OCI-LY1 (cell line): ENCODE measurements around the gene CHID1.

Source experiments
- CTCF ChIP-seq: fragments of 200-600 bp; sonication (generic), shearing (Covaris generic); IDR thresholded peaks from 2 replicates; pipeline ENCODE4 v1.5.1; 2017; ENCODE audit warnings: mild to moderate bottlenecking, antibody characterized with exemption, low read length, moderate library complexity, mixed read lengths
- EZH2 ChIP-seq: fragments of 200-600 bp; sonication (generic), shearing (Covaris generic); IDR thresholded peaks from 2 replicates; pipeline ENCODE4 v1.8.0; 2017; ENCODE audit warnings: borderline replicate concordance, mixed run types, mild to moderate bottlenecking, antibody characterized with exemption, low read length, moderate library complexity, mixed read lengths

- TF ChIP-seq CTCF (no peak), EZH2 (no peak)
Measured at GRCh38 chr11:869399-870126, 41.0 kb downstream of the CHID1 start.
